IMR-90 (cell line): ENCODE results near the gene ARGLU1.

Experiments
- CEBPB ChIP-seq: IDR thresholded peaks from 2 replicates; pipeline ENCODE4 v1.6.1; 2012; ENCODE audit warnings: low read depth, low read length, improper control_type of control experiment
- CTCF ChIP-seq: conservative IDR thresholded peaks from 2 replicates; pipeline ENCODE4 v1.5.1; 2012; ENCODE audit warnings: mild to moderate bottlenecking, low read depth, low read length, improper control_type of control experiment
- FOS ChIP-seq: fragments of 150-350 bp; IDR thresholded peaks from 2 replicates; pipeline ENCODE4 v1.6.1; 2016; ENCODE audit warnings: low read depth, low read length
- POLR2A ChIP-seq: IDR thresholded peaks from 2 replicates; pipeline ENCODE4 v1.6.1; 2012; ENCODE audit warnings: mild to moderate bottlenecking, low read depth, low read length
- RAD21 ChIP-seq: IDR thresholded peaks from 2 replicates; pipeline ENCODE4 v1.6.1; 2012; ENCODE audit warnings: low read length, improper control_type of control experiment

GRCh38 chr13:106524108-106524507, 43.8 kb downstream of the ARGLU1 start:
- TF ChIP-seq POLR2A, result no peak
- TF ChIP-seq CTCF, result no peak
- no peak for TF ChIP-seq CEBPB
- TF ChIP-seq RAD21, result no peak
- TF ChIP-seq FOS, result no peak
